Neural crest cell (in vitro differentiated cells): ENCODE data around the gene DEFB131A. TPM values are rescaled to one million over a fixed set of nuclear protein-coding genes. Genes with fewer than 3 reads are reported as not detected.
"Not testable (repeated sequence)": the region's sequence is repeated elsewhere in the genome, so short reads cannot be mapped to it uniquely, and the experiment has no call there.

Source experiments
- DNase-seq: peaks from one replicate; pipeline ENCODE4 v3.0.0; 2021; ENCODE audit warnings: low read depth, mixed read lengths, low spot score
- H3K27ac Mint-ChIP-seq: one replicate; pipeline ENCODE4 v1.8.0; 2021; ENCODE audit warnings: mild to moderate bottlenecking, mixed read lengths; ENCODE audit not compliant: unreplicated experiment
- H3K27me3 Mint-ChIP-seq: 2 replicates; pipeline ENCODE4 v1.8.0; 2021; ENCODE audit warnings: low read depth, mild to moderate bottlenecking, mixed read lengths
- H3K36me3 Mint-ChIP-seq: 2 replicates; pipeline ENCODE4 v1.8.0; 2021; ENCODE audit warnings: low read depth, mild to moderate bottlenecking, mixed read lengths
- H3K4me1 Mint-ChIP-seq: 2 replicates; pipeline ENCODE4 v1.8.0; 2021; ENCODE audit warnings: mixed read lengths
- H3K4me3 Mint-ChIP-seq: one replicate; pipeline ENCODE4 v1.8.0; 2021; ENCODE audit warnings: mild to moderate bottlenecking, mixed read lengths
- H3K9me3 Mint-ChIP-seq: 2 replicates; pipeline ENCODE4 v1.8.0; 2021; ENCODE audit warnings: mixed read lengths
- total RNA-seq: library from RNA; stranded (reverse); gene quantifications from 2 replicates; pipeline ENCODE4 v1.2.1, GENCODE V29; 2021

DEFB131A gene
- total RNA-seq, 1 donor from 2014 or later = not detected

- H3K4me3 Mint-ChIP-seq, DNase-seq, H3K4me1 Mint-ChIP-seq, H3K27me3 Mint-ChIP-seq, H3K36me3 Mint-ChIP-seq, H3K9me3 Mint-ChIP-seq, H3K27ac Mint-ChIP-seq: not testable (repeated sequence)
Observed at GRCh38 chr4:9455046-9455445, 10.8 kb downstream of the DEFB131A start.

DNA sequence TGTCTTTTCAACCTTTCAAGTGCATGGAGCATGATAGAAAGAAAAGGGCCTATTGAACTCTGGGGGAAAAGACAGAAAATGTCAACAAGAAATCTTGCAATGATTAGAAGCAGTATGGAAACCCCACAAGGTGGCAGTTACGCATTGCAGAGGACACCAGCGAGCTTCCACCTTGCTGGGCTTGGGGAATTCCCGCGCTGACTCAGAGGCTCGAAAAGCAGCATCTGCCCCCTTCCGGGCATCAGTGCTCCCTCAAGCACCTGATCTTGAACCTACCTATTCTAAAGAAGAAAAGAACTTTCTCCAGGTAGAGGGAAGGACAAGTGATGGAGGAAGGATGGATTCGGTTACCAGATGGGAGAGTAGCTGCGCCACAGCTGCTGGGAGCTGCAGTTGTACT is 35.3 kb downstream of the DEFB131A start:
- H3K27ac Mint-ChIP-seq, DNase-seq, H3K9me3 Mint-ChIP-seq, H3K4me1 Mint-ChIP-seq, H3K4me3 Mint-ChIP-seq, H3K36me3 Mint-ChIP-seq, H3K27me3 Mint-ChIP-seq: not testable (repeated sequence)

DNA sequence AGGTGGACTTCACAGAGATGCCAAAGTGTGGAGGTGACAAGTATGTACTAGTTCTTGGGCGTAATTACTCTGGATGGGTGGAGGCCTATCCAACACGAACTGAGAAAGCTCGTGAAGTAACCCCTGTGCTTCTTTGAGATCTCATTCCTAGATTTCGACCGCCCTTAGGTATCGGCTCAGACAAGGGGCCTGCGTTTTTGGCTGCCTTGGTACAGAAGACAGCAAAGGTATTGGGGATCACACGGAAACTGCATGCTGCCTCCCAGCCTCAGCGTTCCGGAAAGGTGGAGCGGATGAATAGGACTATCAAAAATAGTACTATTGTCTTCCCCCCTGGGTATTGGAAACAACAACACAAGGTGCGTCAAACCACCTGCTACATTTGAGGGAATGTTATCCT is 35.9 kb downstream of the DEFB131A start:
- not testable (repeated sequence) for DNase-seq, H3K27ac Mint-ChIP-seq, H3K9me3 Mint-ChIP-seq, H3K36me3 Mint-ChIP-seq, H3K27me3 Mint-ChIP-seq, H3K4me1 Mint-ChIP-seq, H3K4me3 Mint-ChIP-seq

DNA sequence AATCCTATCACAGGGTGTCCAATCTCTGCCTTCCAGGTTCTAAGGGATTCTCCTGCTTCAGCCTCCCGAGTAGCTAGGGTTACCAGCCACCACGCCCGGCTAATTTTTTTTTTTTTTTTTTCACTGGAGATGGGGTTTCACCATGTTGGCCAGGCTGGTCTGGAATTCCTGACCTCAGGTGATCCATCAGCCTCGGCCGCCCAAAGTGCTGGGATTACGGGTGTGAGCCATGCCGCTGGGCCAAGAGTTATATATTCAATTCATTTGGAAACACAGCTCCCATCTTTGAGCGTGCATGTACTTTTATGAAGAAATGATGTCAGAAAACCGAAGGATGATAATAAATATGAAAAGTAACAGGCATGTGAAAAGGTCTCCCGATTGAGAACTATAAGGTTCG is 38.7 kb downstream of the DEFB131A start:
- not testable (repeated sequence) for DNase-seq, H3K36me3 Mint-ChIP-seq, H3K4me1 Mint-ChIP-seq, H3K27ac Mint-ChIP-seq, H3K4me3 Mint-ChIP-seq, H3K27me3 Mint-ChIP-seq, H3K9me3 Mint-ChIP-seq

DNA sequence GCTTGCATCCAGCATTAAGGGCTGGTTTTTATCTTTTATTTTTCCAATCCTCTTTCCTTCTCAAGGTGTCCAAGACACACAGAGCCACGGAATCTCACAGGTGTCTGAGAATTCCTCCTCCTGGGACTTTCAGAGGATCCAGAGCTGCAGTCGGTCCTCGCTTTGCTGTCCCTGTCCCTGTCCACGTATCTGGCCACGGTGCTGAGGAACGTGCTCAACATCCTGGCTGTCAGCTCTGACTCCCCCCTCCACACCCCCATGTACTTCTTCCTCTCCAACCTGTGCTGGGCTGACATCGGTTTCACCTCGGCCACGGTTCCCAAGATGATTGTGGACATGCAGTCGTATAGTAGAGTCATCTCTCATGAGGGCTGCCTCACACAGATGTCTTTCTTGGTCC is 39.5 kb downstream of the DEFB131A start:
- not testable (repeated sequence) for H3K4me1 Mint-ChIP-seq, DNase-seq, H3K4me3 Mint-ChIP-seq, H3K36me3 Mint-ChIP-seq, H3K9me3 Mint-ChIP-seq, H3K27ac Mint-ChIP-seq, H3K27me3 Mint-ChIP-seq

- H3K4me1 Mint-ChIP-seq, H3K27ac Mint-ChIP-seq, H3K9me3 Mint-ChIP-seq, H3K4me3 Mint-ChIP-seq, DNase-seq, H3K36me3 Mint-ChIP-seq: not testable (repeated sequence)
- H3K27me3 Mint-ChIP-seq = peaks cover 30% of the 10 kb centered on the region
Observed at GRCh38 chr4:9486880-9487279, 42.7 kb downstream of the DEFB131A start.

- H3K36me3 Mint-ChIP-seq, H3K9me3 Mint-ChIP-seq, H3K27ac Mint-ChIP-seq, H3K4me1 Mint-ChIP-seq, H3K4me3 Mint-ChIP-seq, DNase-seq: not testable (repeated sequence)
- H3K27me3 Mint-ChIP-seq = peaks cover 36% of the 10 kb centered on the region
Observed at GRCh38 chr4:9488796-9489195, 44.6 kb downstream of the DEFB131A start.

GRCh38 chr4:9490496-9490895 is 46.3 kb downstream of the DEFB131A start:
- not testable (repeated sequence) for H3K27ac Mint-ChIP-seq, H3K9me3 Mint-ChIP-seq
- H3K27me3 Mint-ChIP-seq = peaks cover 43% of the 10 kb centered on the region

GRCh38 chr4:9490986-9491385 is 46.8 kb downstream of the DEFB131A start:
- not testable (repeated sequence) for H3K4me3 Mint-ChIP-seq, H3K4me1 Mint-ChIP-seq, H3K36me3 Mint-ChIP-seq, H3K27ac Mint-ChIP-seq, DNase-seq, H3K9me3 Mint-ChIP-seq
- peaks cover 45% of the 10 kb centered on the region for H3K27me3 Mint-ChIP-seq

More at GRCh38 chr4:9490496-9490895, 46.3 kb downstream of the DEFB131A start:
- not testable (repeated sequence) for H3K4me1 Mint-ChIP-seq, H3K4me3 Mint-ChIP-seq, DNase-seq, H3K36me3 Mint-ChIP-seq

DNA sequence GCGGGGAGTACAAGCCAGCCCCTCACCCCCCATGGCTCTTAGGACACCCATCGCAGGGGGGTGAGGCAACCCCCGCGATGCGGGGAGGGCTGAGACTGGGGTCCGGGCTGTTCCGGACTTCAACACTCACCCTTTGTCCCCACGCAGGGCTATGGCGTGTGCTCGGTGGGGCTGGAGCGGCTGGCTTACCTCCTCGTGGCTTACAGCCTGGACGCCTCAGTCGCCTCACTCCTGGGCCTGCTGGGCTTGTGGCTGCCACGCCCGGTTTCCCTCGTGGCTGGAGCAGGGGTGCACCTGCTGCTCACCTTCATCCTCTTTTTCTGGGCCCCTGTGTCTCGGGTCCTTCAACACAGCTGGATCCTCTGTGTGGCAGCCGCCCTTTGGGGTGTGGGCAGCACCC is 49.4 kb downstream of the DEFB131A start:
- H3K27ac Mint-ChIP-seq, H3K9me3 Mint-ChIP-seq, H3K4me1 Mint-ChIP-seq, H3K36me3 Mint-ChIP-seq, DNase-seq, H3K4me3 Mint-ChIP-seq: not testable (repeated sequence)
- H3K27me3 Mint-ChIP-seq = peaks cover 63% of the 10 kb centered on the region

GRCh38 chr4:9494256-9495035 is 50.2 kb downstream of the DEFB131A start:
- not testable (repeated sequence) for H3K4me1 Mint-ChIP-seq, DNase-seq, H3K9me3 Mint-ChIP-seq, H3K36me3 Mint-ChIP-seq, H3K4me3 Mint-ChIP-seq, H3K27ac Mint-ChIP-seq
- H3K27me3 Mint-ChIP-seq = peaks cover 65% of the 10 kb centered on the region
